ENCODE measurements around the gene ARMC12. TPM values are rescaled to one million over a fixed set of nuclear protein-coding genes. Genes with fewer than 3 reads are reported as not detected.

ARMC12 gene
- polyA plus RNA-seq, 1 donor (not counting 4 experiments of a cell fraction or from before 2014, with no cell fraction given): 0.54 TPM

GRCh38 chr6:35787266-35788218, 50.7 kb downstream of the ARMC12 start:
- dilution Hi-C loops (cut with MboI; ENCODE audit: extremely low pct_ligation_motif_present, low sequenced_read_pairs): no loop called here
- Histone ChIP-seq H3K4me2 (ENCODE audit: control insufficient read depth, extremely low read depth, insufficient read depth, low read depth, low read length) (no peak overlapping the region), H3K9me1 (ENCODE audit: control insufficient read depth, extremely low read depth, insufficient read depth, low read length) (no peaks in the 10 kb centered on the region)

GRCh38 chr6:35788423-35788982, 51.7 kb downstream of the ARMC12 start:
- TF ChIP-seq EZH2 (IDR thresholded peaks at IDR 0.05; ENCODE audit: low read length): no peak
- TF ChIP-seq, protein P1, sequence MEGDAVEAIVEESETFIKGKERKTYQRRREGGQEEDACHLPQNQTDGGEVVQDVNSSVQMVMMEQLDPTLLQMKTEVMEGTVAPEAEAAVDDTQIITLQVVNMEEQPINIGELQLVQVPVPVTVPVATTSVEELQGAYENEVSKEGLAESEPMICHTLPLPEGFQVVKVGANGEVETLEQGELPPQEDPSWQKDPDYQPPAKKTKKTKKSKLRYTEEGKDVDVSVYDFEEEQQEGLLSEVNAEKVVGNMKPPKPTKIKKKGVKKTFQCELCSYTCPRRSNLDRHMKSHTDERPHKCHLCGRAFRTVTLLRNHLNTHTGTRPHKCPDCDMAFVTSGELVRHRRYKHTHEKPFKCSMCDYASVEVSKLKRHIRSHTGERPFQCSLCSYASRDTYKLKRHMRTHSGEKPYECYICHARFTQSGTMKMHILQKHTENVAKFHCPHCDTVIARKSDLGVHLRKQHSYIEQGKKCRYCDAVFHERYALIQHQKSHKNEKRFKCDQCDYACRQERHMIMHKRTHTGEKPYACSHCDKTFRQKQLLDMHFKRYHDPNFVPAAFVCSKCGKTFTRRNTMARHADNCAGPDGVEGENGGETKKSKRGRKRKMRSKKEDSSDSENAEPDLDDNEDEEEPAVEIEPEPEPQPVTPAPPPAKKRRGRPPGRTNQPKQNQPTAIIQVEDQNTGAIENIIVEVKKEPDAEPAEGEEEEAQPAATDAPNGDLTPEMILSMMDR (optimal IDR thresholded peaks at IDR 0.05 in 1 of 3, IDR thresholded peaks at IDR 0.05 in 1 of 3, conservative IDR thresholded peaks at IDR 0.05 in 1 of 3; ENCODE audit: extremely low read depth in 1 of 3, insufficient read depth in 2 of 3, low read length in 3 of 3): no peak
- dilution Hi-C loops (cut with MboI; ENCODE audit: extremely low pct_ligation_motif_present, low sequenced_read_pairs): no loop called here

More at GRCh38 chr6:35787266-35788218, 50.7 kb downstream of the ARMC12 start:
- FAIRE-seq: no peak
- peaks cover 37% of the 10 kb centered on the region for H3K27me3 ChIP-seq (ENCODE audit: control insufficient read depth, extremely low read depth, insufficient read depth, low read length)
- no peak for DNase-seq (ENCODE audit: low read depth, low spot score)
- H2AFZ ChIP-seq (ENCODE audit: control insufficient read depth, low read length): no peak overlapping the region
- no peak overlapping the region for H3K4me3 ChIP-seq (ENCODE audit: control insufficient read depth in 2 of 3, extremely low read depth in 1 of 3, insufficient read depth in 2 of 3, low read depth in 1 of 3, low read length in 3 of 3)
- no peaks in the 10 kb centered on the region for H3K36me3 ChIP-seq (ENCODE audit: control insufficient read depth in 2 of 2, extremely low read depth in 1 of 2, insufficient read depth in 2 of 2, low read length in 2 of 2)
- no peaks in the 10 kb centered on the region for H3K9me3 ChIP-seq (ENCODE audit: control insufficient read depth, low read depth, low read length)
- H3K4me1 ChIP-seq (ENCODE audit: control insufficient read depth, extremely low read depth, insufficient read depth, low read length): peaks cover 2% of the 10 kb centered on the region
- TF ChIP-seq, protein P1 (optimal IDR thresholded peaks at IDR 0.05 in 1 of 3, IDR thresholded peaks at IDR 0.05 in 1 of 3, conservative IDR thresholded peaks at IDR 0.05 in 1 of 3; ENCODE audit: extremely low read depth in 1 of 3, insufficient read depth in 2 of 3, low read length in 3 of 3): no peak
- H4K20me1 ChIP-seq (ENCODE audit: control insufficient read depth, extremely low read depth, insufficient read depth, low read length): no peaks in the 10 kb centered on the region
- no peak overlapping the region for H3K9ac ChIP-seq (ENCODE audit: control insufficient read depth, extremely low read depth, insufficient read depth, low read length)
- H3K79me2 ChIP-seq (ENCODE audit: control insufficient read depth, insufficient read depth, low read length): no peaks in the 10 kb centered on the region
- H3K27ac ChIP-seq (ENCODE audit: control insufficient read depth, insufficient read depth, low read length): no peak overlapping the region

More at GRCh38 chr6:35788423-35788982, 51.7 kb downstream of the ARMC12 start:
- Histone ChIP-seq H4K20me1 (ENCODE audit: control insufficient read depth, extremely low read depth, insufficient read depth, low read length) (no peaks in the 10 kb centered on the region), H3K27ac (ENCODE audit: control insufficient read depth, insufficient read depth, low read length) (no peak overlapping the region), H3K9ac (ENCODE audit: control insufficient read depth, extremely low read depth, insufficient read depth, low read length) (no peak overlapping the region), H3K4me3 (ENCODE audit: control insufficient read depth in 2 of 3, extremely low read depth in 1 of 3, insufficient read depth in 2 of 3, low read depth in 1 of 3, low read length in 3 of 3) (no peak overlapping the region), H3K79me2 (ENCODE audit: control insufficient read depth, insufficient read depth, low read length) (no peaks in the 10 kb centered on the region), H3K9me1 (ENCODE audit: control insufficient read depth, extremely low read depth, insufficient read depth, low read length) (no peaks in the 10 kb centered on the region), H3K27me3 (ENCODE audit: control insufficient read depth, extremely low read depth, insufficient read depth, low read length) (peaks cover 37% of the 10 kb centered on the region), H3K4me1 (ENCODE audit: control insufficient read depth, extremely low read depth, insufficient read depth, low read length) (no peaks in the 10 kb centered on the region), H3K36me3 (ENCODE audit: control insufficient read depth in 2 of 2, extremely low read depth in 1 of 2, insufficient read depth in 2 of 2, low read length in 2 of 2) (no peaks in the 10 kb centered on the region), H3K4me2 (ENCODE audit: control insufficient read depth, extremely low read depth, insufficient read depth, low read depth, low read length) (no peak overlapping the region), H2AFZ (ENCODE audit: control insufficient read depth, low read length) (no peak overlapping the region), H3K9me3 (ENCODE audit: control insufficient read depth, low read depth, low read length) (no peaks in the 10 kb centered on the region)
- FAIRE-seq (no peak), DNase-seq (ENCODE audit: low read depth, low spot score) (no peak)
